MM.1S (cell line): ENCODE measurements around the gene LARGE2.

Experiments used
- DNase-seq: peaks from one replicate; pipeline ENCODE4 v3.0.0-alpha.2; 2015
- H2AFZ ChIP-seq: fragments of 300-600 bp; sonication (generic); 2 replicates; pipeline ENCODE4 v1.6.0; 2016; ENCODE audit warnings: antibody characterized with exemption, low read length
- H3F3A ChIP-seq: fragments of 300-600 bp; sonication (generic); 2 replicates; pipeline ENCODE4 v1.6.1; 2016; ENCODE audit warnings: mild to moderate bottlenecking, antibody characterized with exemption, low read length, moderate library complexity, mixed read lengths; ENCODE audit not compliant: insufficient read depth
- H3K27ac ChIP-seq: fragments of 300-600 bp; sonication (generic); 2 replicates; pipeline ENCODE4 v1.5.1; 2016; ENCODE audit warnings: mild to moderate bottlenecking, low read length
- H3K27me3 ChIP-seq: fragments of 300-600 bp; sonication (generic); replicated peaks from 2 replicates; pipeline ENCODE4 v1.6.0; 2016; ENCODE audit warnings: low read length; ENCODE audit not compliant: insufficient read depth
- H3K36me3 ChIP-seq: fragments of 300-600 bp; sonication (generic); replicated peaks from 2 replicates; pipeline ENCODE4 v1.6.1; 2016; ENCODE audit warnings: mild to moderate bottlenecking, low read length, mixed read lengths; ENCODE audit not compliant: insufficient read depth
- H3K4me1 ChIP-seq: fragments of 300-600 bp; sonication (generic); 2 replicates; pipeline ENCODE4 v1.6.1; 2016; ENCODE audit warnings: low read length, mixed read lengths
- H3K4me2 ChIP-seq: fragments of 300-600 bp; sonication (generic); 2 replicates; pipeline ENCODE4 v1.6.0; 2016; ENCODE audit warnings: low read depth, low read length
- H3K4me3 ChIP-seq: fragments of 300-600 bp; sonication (generic); 2 replicates; pipeline ENCODE4 v1.5.1; 2016; ENCODE audit warnings: low read length, mixed read lengths
- H3K79me2 ChIP-seq: fragments of 300-600 bp; sonication (generic); 2 replicates; pipeline ENCODE4 v1.6.1; 2016; ENCODE audit warnings: mixed run types, low read length, mixed read lengths
- H3K9ac ChIP-seq: fragments of 300-600 bp; sonication (generic); 2 replicates; pipeline ENCODE4 v1.6.1; 2016; ENCODE audit warnings: low read length, mixed read lengths
- H3K9me2 ChIP-seq: fragments of 300-600 bp; sonication (generic); replicated peaks from 2 replicates; pipeline ENCODE4 v1.6.1; 2016; ENCODE audit warnings: mild to moderate bottlenecking, low read length, mixed read lengths; ENCODE audit not compliant: insufficient read depth
- H3K9me3 ChIP-seq: fragments of 300-600 bp; sonication (generic); replicated peaks from 2 replicates; pipeline ENCODE4 v1.6.1; 2016; ENCODE audit warnings: mild to moderate bottlenecking, low read length, mixed read lengths; ENCODE audit not compliant: insufficient read depth
- H4K20me1 ChIP-seq: fragments of 300-600 bp; sonication (generic); 2 replicates; pipeline ENCODE4 v1.6.1; 2016; ENCODE audit warnings: mild to moderate bottlenecking, low read length, moderate library complexity, mixed read lengths; ENCODE audit not compliant: insufficient read depth
- CTCF ChIP-seq: fragments of 300-600 bp; sonication (generic); IDR thresholded peaks from 2 replicates; pipeline ENCODE4 v1.5.1; 2016; ENCODE audit warnings: antibody characterized with exemption, low read length, mixed read lengths
- EZH2 ChIP-seq: fragments of 300-600 bp; sonication (generic); optimal IDR thresholded peaks from 2 replicates; pipeline ENCODE3; 2017; ENCODE audit warnings: low read depth, mild to moderate bottlenecking, antibody characterized with exemption, low read length, mixed read lengths
- EZH2phosphoT487 ChIP-seq: fragments of 300-600 bp; sonication (generic); IDR thresholded peaks from 2 replicates; pipeline ENCODE4 v1.6.1; 2018; ENCODE audit warnings: antibody characterized with exemption, low read length

Gene LARGE2

GRCh38 chr11:45936511-45937054 is 14.1 kb downstream of the LARGE2 start:
- H3K27me3 ChIP-seq: no peaks in the 10 kb centered on the region
- no peaks in the 10 kb centered on the region for H3K9me2 ChIP-seq
- no peak overlapping the region for H2AFZ ChIP-seq
- TF ChIP-seq EZH2: no peak
- TF ChIP-seq EZH2phosphoT487: no peak
- no peak for TF ChIP-seq CTCF
- H3K27ac ChIP-seq: no peak overlapping the region
- no peak overlapping the region for H3K4me3 ChIP-seq
- no peaks in the 10 kb centered on the region for H4K20me1 ChIP-seq
- no peaks in the 10 kb centered on the region for H3K36me3 ChIP-seq
- H3K79me2 ChIP-seq: no peaks in the 10 kb centered on the region
- H3F3A ChIP-seq: no peaks in the 10 kb centered on the region; the same call in 1 of the 2 replicates
- H3K4me1 ChIP-seq: no peaks in the 10 kb centered on the region
- no peaks in the 10 kb centered on the region for H3K9me3 ChIP-seq
- DNase-seq: no peak
- no peak overlapping the region for H3K9ac ChIP-seq
- no peak overlapping the region for H3K4me2 ChIP-seq

- no peaks in the 10 kb centered on the region for H3K9me3 ChIP-seq
- H2AFZ ChIP-seq: no peak overlapping the region
- no peak overlapping the region for H3K27ac ChIP-seq
- no peaks in the 10 kb centered on the region for H3K27me3 ChIP-seq
- H3K4me3 ChIP-seq: no peak overlapping the region
- no peaks in the 10 kb centered on the region for H4K20me1 ChIP-seq
- no peaks in the 10 kb centered on the region for H3K9me2 ChIP-seq
- H3K4me1 ChIP-seq: no peaks in the 10 kb centered on the region
- H3K79me2 ChIP-seq: no peaks in the 10 kb centered on the region
- no peaks in the 10 kb centered on the region; the same call in 1 of the 2 replicates for H3F3A ChIP-seq
- DNase-seq: no peak
- H3K36me3 ChIP-seq: no peaks in the 10 kb centered on the region
- no peak overlapping the region for H3K4me2 ChIP-seq
- H3K9ac ChIP-seq: no peak overlapping the region
- TF ChIP-seq EZH2phosphoT487 (no peak), CTCF (no peak), EZH2 (no peak)
Measured at GRCh38 chr11:45937916-45938315, 15.5 kb downstream of the LARGE2 start.

GRCh38 chr11:45939836-45940235 is 17.4 kb downstream of the LARGE2 start:
- no peaks in the 10 kb centered on the region for H3K4me1 ChIP-seq
- no peaks in the 10 kb centered on the region for H3K36me3 ChIP-seq
- H3K4me2 ChIP-seq: no peak overlapping the region
- H3K27ac ChIP-seq: no peak overlapping the region
- no peaks in the 10 kb centered on the region for H3K9me2 ChIP-seq
- H3K27me3 ChIP-seq: no peaks in the 10 kb centered on the region
- H3K79me2 ChIP-seq: no peaks in the 10 kb centered on the region
- DNase-seq: no peak
- TF ChIP-seq EZH2 (no peak), EZH2phosphoT487 (no peak), CTCF (no peak)
- H3K9ac ChIP-seq: no peak overlapping the region
- no peaks in the 10 kb centered on the region for H3K9me3 ChIP-seq
- no peak overlapping the region for H2AFZ ChIP-seq
- no peaks in the 10 kb centered on the region for H3F3A ChIP-seq
- H4K20me1 ChIP-seq: 0 out of 2 replicates have a peak, but pooled peaks cover 3% of the 10 kb centered on the region
- no peak overlapping the region for H3K4me3 ChIP-seq
